AG10803 (cell line): ENCODE data around the gene DAGLB.
"Not testable (repeated sequence)": the region's sequence is repeated elsewhere in the genome, so short reads cannot be mapped to it uniquely, and the experiment has no call there.

Source experiments
- DNase-seq: peaks from one replicate; pipeline ENCODE4 v3.0.0; 2010; ENCODE audit warnings: low read depth
- H3K4me3 ChIP-seq: 2 replicates; pipeline ENCODE4 v1.5.1; 2011; ENCODE audit warnings: mild to moderate bottlenecking, low read length, control low read depth
- CTCF ChIP-seq: conservative IDR thresholded peaks from 2 replicates; pipeline ENCODE4 v1.5.1; 2011; ENCODE audit warnings: mild to moderate bottlenecking, low read length, control low read depth, inconsistent platforms

Gene DAGLB

GRCh38 chr7:6406121-6406520, 41.6 kb downstream of the DAGLB start:
- no peak for TF ChIP-seq CTCF
- no peak for DNase-seq
- no peak overlapping the region for H3K4me3 ChIP-seq

- no peak for TF ChIP-seq CTCF
- DNase-seq, result no peak
Observed at GRCh38 chr7:6403907-6404306, 43.8 kb downstream of the DAGLB start.

GRCh38 chr7:6402741-6403140, 45.0 kb downstream of the DAGLB start:
- no peak for DNase-seq
- H3K4me3 ChIP-seq, result no peak overlapping the region
- TF ChIP-seq CTCF, result no peak

More at GRCh38 chr7:6403907-6404306, 43.8 kb downstream of the DAGLB start:
- H3K4me3 ChIP-seq, result no peak overlapping the region

- H3K4me3 ChIP-seq, result no peak overlapping the region
Observed at GRCh38 chr7:6402041-6402440, 45.7 kb downstream of the DAGLB start.

GRCh38 chr7:6401536-6401935, 46.2 kb downstream of the DAGLB start:
- DNase-seq, result no peak
- no peak for TF ChIP-seq CTCF
- no peak overlapping the region for H3K4me3 ChIP-seq

More at GRCh38 chr7:6402041-6402440, 45.7 kb downstream of the DAGLB start:
- DNase-seq, result no peak
- TF ChIP-seq CTCF, result no peak

GRCh38 chr7:6400243-6401105, 47.3 kb downstream of the DAGLB start:
- not testable (repeated sequence) for H3K4me3 ChIP-seq, DNase-seq

- DNase-seq, result no peak
- H3K4me3 ChIP-seq, result no peak overlapping the region
- no peak for TF ChIP-seq CTCF
Observed at GRCh38 chr7:6399351-6399750, 48.4 kb downstream of the DAGLB start.
